ENCODE data around the gene TLK1.

The TLK1 gene

GRCh38 chr2:171013851-171014250 is 146.8 kb downstream of the TLK1 start:
- H2AK5ac ChIP-seq (ENCODE audit: low read depth, low read length): no peak overlapping the region
- no peak overlapping the region for H3K4me3 ChIP-seq (ENCODE audit: low read length in 2 of 2)
- no peak overlapping the region for H3K18ac ChIP-seq (ENCODE audit: low read length)
- no peak overlapping the region for H3K4me2 ChIP-seq (ENCODE audit: insufficient read depth, low read length, poor library complexity, severe bottlenecking)
- H3K36me3 ChIP-seq (replicated peaks in 1 of 2; ENCODE audit: control insufficient read depth in 2 of 2, insufficient read depth in 2 of 2, low read length in 2 of 2): peaks cover 7 to 81% of the 10 kb centered on the region in 2 donors
- H3K4ac ChIP-seq (ENCODE audit: low read length): no peak overlapping the region
- no peak overlapping the region for H3K23ac ChIP-seq (ENCODE audit: low read depth, low read length, poor library complexity)
- no peaks in the 10 kb centered on the region for H3K4me1 ChIP-seq (ENCODE audit: control insufficient read depth in 2 of 2, insufficient read depth in 1 of 2, low read depth in 1 of 2, low read length in 2 of 2)
- no peak overlapping the region for H3K14ac ChIP-seq (ENCODE audit: low read length)
- no peak overlapping the region for H2BK120ac ChIP-seq (ENCODE audit: low read depth, low read length)
- no peaks in the 10 kb centered on the region for H3K79me1 ChIP-seq (ENCODE audit: low read depth, low read length)
- H2AFZ ChIP-seq (ENCODE audit: low read length): no peak overlapping the region
- H3K27me3 ChIP-seq (ENCODE audit: control insufficient read depth in 3 of 3, insufficient read depth in 3 of 3, low read depth in 1 of 3, low read length in 3 of 3): no peaks in the 10 kb centered on the region
- H2BK5ac ChIP-seq (ENCODE audit: low read length): no peak overlapping the region
- no peak overlapping the region for H3K27ac ChIP-seq (replicated peaks; ENCODE audit: low read length)
- H3K9me3 ChIP-seq (replicated peaks in 1 of 2; ENCODE audit: control insufficient read depth in 2 of 2, insufficient read depth in 1 of 2, low read depth in 1 of 2, low read length in 2 of 2): peaks cover 0 to 6% of the 10 kb centered on the region in 2 donors
- no peak for DNase-seq (ENCODE audit: low spot score)
- no peak overlapping the region for H4K91ac ChIP-seq (ENCODE audit: low read depth, low read length, poor library complexity)
- no peak overlapping the region for H2BK12ac ChIP-seq (ENCODE audit: low read length)
- no peak overlapping the region for H2BK15ac ChIP-seq (ENCODE audit: low read length)
- no peak overlapping the region for H4K8ac ChIP-seq (ENCODE audit: low read depth, low read length)
- no CpG with 5 or more reads among the region's 1 CpG for WGBS, 2 donors (ENCODE audit: extremely low coverage in 2 of 2, insufficient read length in 2 of 2, insufficient replicate concordance in 1 of 2)
- H3K9ac ChIP-seq (ENCODE audit: low read depth, low read length, poor library complexity): no peak overlapping the region

GRCh38 chr2:171009386-171009785 is 151.3 kb downstream of the TLK1 start:
- Histone ChIP-seq H3K27me3 (ENCODE audit: control insufficient read depth in 3 of 3, insufficient read depth in 3 of 3, low read depth in 1 of 3, low read length in 3 of 3) (no peaks in the 10 kb centered on the region), H3K9me3 (replicated peaks in 1 of 2; ENCODE audit: control insufficient read depth in 2 of 2, insufficient read depth in 1 of 2, low read depth in 1 of 2, low read length in 2 of 2) (peaks cover 0 to 6% of the 10 kb centered on the region in 2 donors), H2BK5ac (ENCODE audit: low read length) (no peak overlapping the region), H3K36me3 (replicated peaks in 1 of 2; ENCODE audit: control insufficient read depth in 2 of 2, insufficient read depth in 2 of 2, low read length in 2 of 2) (peaks cover 5 to 98% of the 10 kb centered on the region in 2 donors), H4K8ac (ENCODE audit: low read depth, low read length) (no peak overlapping the region), H3K4me2 (ENCODE audit: insufficient read depth, low read length, poor library complexity, severe bottlenecking) (no peak overlapping the region), H3K79me1 (ENCODE audit: low read depth, low read length) (no peaks in the 10 kb centered on the region), H3K27ac (replicated peaks; ENCODE audit: low read length) (peak overlapping the region; percentile 19), H2AFZ (ENCODE audit: low read length) (no peak overlapping the region), H3K4me3 (ENCODE audit: low read length in 2 of 2) (no peak overlapping the region), H3K9ac (ENCODE audit: low read depth, low read length, poor library complexity) (no peak overlapping the region), H3K18ac (ENCODE audit: low read length) (no peak overlapping the region), H3K4me1 (ENCODE audit: control insufficient read depth in 2 of 2, insufficient read depth in 1 of 2, low read depth in 1 of 2, low read length in 2 of 2) (no peaks in the 10 kb centered on the region), H2BK15ac (ENCODE audit: low read length) (no peak overlapping the region), H3K23ac (ENCODE audit: low read depth, low read length, poor library complexity) (no peak overlapping the region), H2BK12ac (ENCODE audit: low read length) (no peak overlapping the region), H4K91ac (ENCODE audit: low read depth, low read length, poor library complexity) (no peak overlapping the region), H3K14ac (ENCODE audit: low read length) (no peak overlapping the region), H2BK120ac (ENCODE audit: low read depth, low read length) (no peak overlapping the region), H2AK5ac (ENCODE audit: low read depth, low read length) (no peak overlapping the region), H3K4ac (ENCODE audit: low read length) (no peak overlapping the region)
- no CpG with 5 or more reads among the region's 4 CpGs for WGBS, 2 donors (ENCODE audit: extremely low coverage in 2 of 2, insufficient read length in 2 of 2, insufficient replicate concordance in 1 of 2)
- no peak for DNase-seq (ENCODE audit: low spot score)

- no peak overlapping the region for H2BK5ac ChIP-seq (ENCODE audit: low read length)
- H2BK120ac ChIP-seq (ENCODE audit: low read depth, low read length): no peak overlapping the region
- H3K4me1 ChIP-seq (ENCODE audit: control insufficient read depth in 2 of 2, insufficient read depth in 1 of 2, low read depth in 1 of 2, low read length in 2 of 2): no peaks in the 10 kb centered on the region
- no peak for DNase-seq (ENCODE audit: low spot score)
- H2AFZ ChIP-seq (ENCODE audit: low read length): no peak overlapping the region
- H3K27ac ChIP-seq (replicated peaks; ENCODE audit: low read length): no peak overlapping the region
- H3K9me3 ChIP-seq (replicated peaks in 1 of 2; ENCODE audit: control insufficient read depth in 2 of 2, insufficient read depth in 1 of 2, low read depth in 1 of 2, low read length in 2 of 2): peaks cover 0 to 6% of the 10 kb centered on the region in 2 donors
- no peak overlapping the region for H3K14ac ChIP-seq (ENCODE audit: low read length)
- no peak overlapping the region for H3K9ac ChIP-seq (ENCODE audit: low read depth, low read length, poor library complexity)
- no peak overlapping the region for H3K4me2 ChIP-seq (ENCODE audit: insufficient read depth, low read length, poor library complexity, severe bottlenecking)
- no peak overlapping the region for H4K8ac ChIP-seq (ENCODE audit: low read depth, low read length)
- no peak overlapping the region for H2AK5ac ChIP-seq (ENCODE audit: low read depth, low read length)
- no peak overlapping the region for H4K91ac ChIP-seq (ENCODE audit: low read depth, low read length, poor library complexity)
- H3K36me3 ChIP-seq (replicated peaks in 1 of 2; ENCODE audit: control insufficient read depth in 2 of 2, insufficient read depth in 2 of 2, low read length in 2 of 2): peaks cover 3 to 98% of the 10 kb centered on the region in 2 donors
- no peaks in the 10 kb centered on the region for H3K27me3 ChIP-seq (ENCODE audit: control insufficient read depth in 3 of 3, insufficient read depth in 3 of 3, low read depth in 1 of 3, low read length in 3 of 3)
- no peak overlapping the region for H2BK12ac ChIP-seq (ENCODE audit: low read length)
- no CpG with 5 or more reads among the region's 2 CpGs for WGBS, 2 donors (ENCODE audit: extremely low coverage in 2 of 2, insufficient read length in 2 of 2, insufficient replicate concordance in 1 of 2)
- H3K18ac ChIP-seq (ENCODE audit: low read length): no peak overlapping the region
- no peaks in the 10 kb centered on the region for H3K79me1 ChIP-seq (ENCODE audit: low read depth, low read length)
- H3K23ac ChIP-seq (ENCODE audit: low read depth, low read length, poor library complexity): no peak overlapping the region
- no peak overlapping the region for H2BK15ac ChIP-seq (ENCODE audit: low read length)
- no peak overlapping the region for H3K4ac ChIP-seq (ENCODE audit: low read length)
- H3K4me3 ChIP-seq (ENCODE audit: low read length in 2 of 2): no peak overlapping the region
Observed at GRCh38 chr2:171008550-171009205, 152.0 kb downstream of the TLK1 start.

- Histone ChIP-seq H3K23ac (ENCODE audit: low read depth, low read length, poor library complexity) (no peak overlapping the region), H2BK5ac (ENCODE audit: low read length) (no peak overlapping the region)
- no CpG with 5 or more reads among the region's 2 CpGs for WGBS, 2 donors (ENCODE audit: extremely low coverage in 2 of 2, insufficient read length in 2 of 2, insufficient replicate concordance in 1 of 2)
Observed at GRCh38 chr2:171004833-171005232, 155.9 kb downstream of the TLK1 start.

More at GRCh38 chr2:171004833-171005232, 155.9 kb downstream of the TLK1 start:
- Histone ChIP-seq H3K9me3 (replicated peaks in 1 of 2; ENCODE audit: control insufficient read depth in 2 of 2, insufficient read depth in 1 of 2, low read depth in 1 of 2, low read length in 2 of 2) (no peaks in the 10 kb centered on the region), H2BK12ac (ENCODE audit: low read length) (no peak overlapping the region), H2AFZ (ENCODE audit: low read length) (no peak overlapping the region), H3K14ac (ENCODE audit: low read length) (no peak overlapping the region), H3K4me1 (ENCODE audit: control insufficient read depth in 2 of 2, insufficient read depth in 1 of 2, low read depth in 1 of 2, low read length in 2 of 2) (no peaks in the 10 kb centered on the region), H2AK5ac (ENCODE audit: low read depth, low read length) (no peak overlapping the region), H3K79me1 (ENCODE audit: low read depth, low read length) (no peaks in the 10 kb centered on the region), H3K4me2 (ENCODE audit: insufficient read depth, low read length, poor library complexity, severe bottlenecking) (no peak overlapping the region), H3K4ac (ENCODE audit: low read length) (no peak overlapping the region), H3K9ac (ENCODE audit: low read depth, low read length, poor library complexity) (no peak overlapping the region), H2BK120ac (ENCODE audit: low read depth, low read length) (no peak overlapping the region), H3K27me3 (ENCODE audit: control insufficient read depth in 3 of 3, insufficient read depth in 3 of 3, low read depth in 1 of 3, low read length in 3 of 3) (no peaks in the 10 kb centered on the region), H3K27ac (replicated peaks; ENCODE audit: low read length) (no peak overlapping the region), H3K36me3 (replicated peaks in 1 of 2; ENCODE audit: control insufficient read depth in 2 of 2, insufficient read depth in 2 of 2, low read length in 2 of 2) (peaks cover 3 to 96% of the 10 kb centered on the region in 2 donors), H3K4me3 (ENCODE audit: low read length in 2 of 2) (no peak overlapping the region), H4K91ac (ENCODE audit: low read depth, low read length, poor library complexity) (no peak overlapping the region), H3K18ac (ENCODE audit: low read length) (no peak overlapping the region), H4K8ac (ENCODE audit: low read depth, low read length) (no peak overlapping the region), H2BK15ac (ENCODE audit: low read length) (no peak overlapping the region)
- DNase-seq (ENCODE audit: low spot score): no peak

All from neuronal stem cell (in vitro differentiated cells).